ENCODE data around the gene GAB3.
A peak's percentile ranks its signal among the peaks of the same experiment; 100 is the strongest.

Gene GAB3

GRCh38 chrX:154728431-154729190, 22.3 kb downstream of the GAB3 start:
- Histone ChIP-seq H3K27me3 (ENCODE audit: control insufficient read depth, insufficient read depth, low read length) (no peaks in the 10 kb centered on the region), H3K4me3 (ENCODE audit: low read length) (no peak overlapping the region), H3K4me1 (ENCODE audit: control insufficient read depth, insufficient read depth, low read length) (peaks cover 22% of the 10 kb centered on the region), H3K27ac (ENCODE audit: low read depth, low read length) (peak overlapping the region; percentile 41), H3K9ac (ENCODE audit: low read length) (no peak overlapping the region), H3K36me3 (ENCODE audit: control insufficient read depth, insufficient read depth, low read length) (no peaks in the 10 kb centered on the region)

- Histone ChIP-seq H3K9ac (ENCODE audit: low read length) (no peak overlapping the region), H3K4me1 (ENCODE audit: control insufficient read depth, insufficient read depth, low read length) (peaks cover 22% of the 10 kb centered on the region), H3K27me3 (ENCODE audit: control insufficient read depth, insufficient read depth, low read length) (no peaks in the 10 kb centered on the region), H3K4me3 (ENCODE audit: low read length) (no peak overlapping the region), H3K36me3 (ENCODE audit: control insufficient read depth, insufficient read depth, low read length) (no peaks in the 10 kb centered on the region), H3K27ac (ENCODE audit: low read depth, low read length) (peak overlapping the region; percentile 41)
These were observed 23.0 kb downstream of the GAB3 start for GRCh38 chrX:154727871-154728270.

- H3K36me3 ChIP-seq (ENCODE audit: control insufficient read depth, insufficient read depth, low read length), result no peaks in the 10 kb centered on the region
- peaks cover 22% of the 10 kb centered on the region for H3K4me1 ChIP-seq (ENCODE audit: control insufficient read depth, insufficient read depth, low read length)
- no peak overlapping the region for H3K9ac ChIP-seq (ENCODE audit: low read length)
- H3K27me3 ChIP-seq (ENCODE audit: control insufficient read depth, insufficient read depth, low read length), result no peaks in the 10 kb centered on the region
- H3K27ac ChIP-seq (ENCODE audit: low read depth, low read length), result peak overlapping the region; percentile 41
- no peak overlapping the region for H3K4me3 ChIP-seq (ENCODE audit: low read length)
These were observed 23.5 kb downstream of the GAB3 start for GRCh38 chrX:154727418-154727817.

GRCh38 chrX:154724993-154725756, 25.7 kb downstream of the GAB3 start:
- Histone ChIP-seq H3K4me3 (ENCODE audit: low read length) (no peak overlapping the region), H3K4me1 (ENCODE audit: control insufficient read depth, insufficient read depth, low read length) (peaks cover 17% of the 10 kb centered on the region), H3K27me3 (ENCODE audit: control insufficient read depth, insufficient read depth, low read length) (no peaks in the 10 kb centered on the region), H3K9ac (ENCODE audit: low read length) (no peak overlapping the region), H3K36me3 (ENCODE audit: control insufficient read depth, insufficient read depth, low read length) (no peaks in the 10 kb centered on the region), H3K27ac (ENCODE audit: low read depth, low read length) (no peak overlapping the region)

GRCh38 chrX:154721155-154721554, 29.7 kb downstream of the GAB3 start:
- no peaks in the 10 kb centered on the region for H3K4me1 ChIP-seq (ENCODE audit: control insufficient read depth, insufficient read depth, low read length)
- H3K27ac ChIP-seq (ENCODE audit: low read depth, low read length), result no peak overlapping the region
- no peaks in the 10 kb centered on the region for H3K27me3 ChIP-seq (ENCODE audit: control insufficient read depth, insufficient read depth, low read length)
- H3K9ac ChIP-seq (ENCODE audit: low read length), result no peak overlapping the region
- no peaks in the 10 kb centered on the region for H3K36me3 ChIP-seq (ENCODE audit: control insufficient read depth, insufficient read depth, low read length)
- H3K4me3 ChIP-seq (ENCODE audit: low read length), result no peak overlapping the region

GRCh38 chrX:154720067-154720466, 30.8 kb downstream of the GAB3 start:
- H3K9ac ChIP-seq (ENCODE audit: low read length), result no peak overlapping the region
- no peak overlapping the region for H3K27ac ChIP-seq (ENCODE audit: low read depth, low read length)
- H3K4me3 ChIP-seq (ENCODE audit: low read length), result no peak overlapping the region
- no peaks in the 10 kb centered on the region for H3K4me1 ChIP-seq (ENCODE audit: control insufficient read depth, insufficient read depth, low read length)
- no peaks in the 10 kb centered on the region for H3K36me3 ChIP-seq (ENCODE audit: control insufficient read depth, insufficient read depth, low read length)
- no peaks in the 10 kb centered on the region for H3K27me3 ChIP-seq (ENCODE audit: control insufficient read depth, insufficient read depth, low read length)

GRCh38 chrX:154719132-154719675, 31.7 kb downstream of the GAB3 start:
- H3K4me3 ChIP-seq (ENCODE audit: low read length), result no peak overlapping the region
- no peaks in the 10 kb centered on the region for H3K36me3 ChIP-seq (ENCODE audit: control insufficient read depth, insufficient read depth, low read length)
- H3K4me1 ChIP-seq (ENCODE audit: control insufficient read depth, insufficient read depth, low read length), result no peaks in the 10 kb centered on the region
- no peak overlapping the region for H3K9ac ChIP-seq (ENCODE audit: low read length)
- H3K27me3 ChIP-seq (ENCODE audit: control insufficient read depth, insufficient read depth, low read length), result no peaks in the 10 kb centered on the region
- no peak overlapping the region for H3K27ac ChIP-seq (ENCODE audit: low read depth, low read length)

- Histone ChIP-seq H3K36me3 (ENCODE audit: control insufficient read depth, insufficient read depth, low read length) (no peaks in the 10 kb centered on the region), H3K27me3 (ENCODE audit: control insufficient read depth, insufficient read depth, low read length) (no peaks in the 10 kb centered on the region), H3K4me3 (ENCODE audit: low read length) (no peak overlapping the region), H3K4me1 (ENCODE audit: control insufficient read depth, insufficient read depth, low read length) (no peaks in the 10 kb centered on the region), H3K9ac (ENCODE audit: low read length) (no peak overlapping the region), H3K27ac (ENCODE audit: low read depth, low read length) (no peak overlapping the region)
These were observed 32.3 kb downstream of the GAB3 start for GRCh38 chrX:154718616-154719015.

- Histone ChIP-seq H3K36me3 (ENCODE audit: control insufficient read depth, insufficient read depth, low read length) (no peaks in the 10 kb centered on the region), H3K9ac (ENCODE audit: low read length) (no peak overlapping the region), H3K4me1 (ENCODE audit: control insufficient read depth, insufficient read depth, low read length) (no peaks in the 10 kb centered on the region), H3K27me3 (ENCODE audit: control insufficient read depth, insufficient read depth, low read length) (no peaks in the 10 kb centered on the region), H3K4me3 (ENCODE audit: low read length) (no peak overlapping the region), H3K27ac (ENCODE audit: low read depth, low read length) (no peak overlapping the region)
These were observed 33.1 kb downstream of the GAB3 start for GRCh38 chrX:154717824-154718223.

- no peak overlapping the region for H3K27ac ChIP-seq (ENCODE audit: low read depth, low read length)
These were observed 35.1 kb downstream of the GAB3 start for GRCh38 chrX:154715825-154716224.

GRCh38 chrX:154714925-154715324, 36.0 kb downstream of the GAB3 start:
- no peak overlapping the region for H3K27ac ChIP-seq (ENCODE audit: low read depth, low read length)
- H3K27me3 ChIP-seq (ENCODE audit: control insufficient read depth, insufficient read depth, low read length), result no peaks in the 10 kb centered on the region
- no peak overlapping the region for H3K4me3 ChIP-seq (ENCODE audit: low read length)
- no peaks in the 10 kb centered on the region for H3K4me1 ChIP-seq (ENCODE audit: control insufficient read depth, insufficient read depth, low read length)
- H3K36me3 ChIP-seq (ENCODE audit: control insufficient read depth, insufficient read depth, low read length), result no peaks in the 10 kb centered on the region
- H3K9ac ChIP-seq (ENCODE audit: low read length), result no peak overlapping the region

More at GRCh38 chrX:154715825-154716224, 35.1 kb downstream of the GAB3 start:
- no peak overlapping the region for H3K4me3 ChIP-seq (ENCODE audit: low read length)
- H3K36me3 ChIP-seq (ENCODE audit: control insufficient read depth, insufficient read depth, low read length), result no peaks in the 10 kb centered on the region
- H3K27me3 ChIP-seq (ENCODE audit: control insufficient read depth, insufficient read depth, low read length), result no peaks in the 10 kb centered on the region
- no peak overlapping the region for H3K9ac ChIP-seq (ENCODE audit: low read length)
- H3K4me1 ChIP-seq (ENCODE audit: control insufficient read depth, insufficient read depth, low read length), result no peaks in the 10 kb centered on the region

GRCh38 chrX:154712781-154713740, 37.8 kb downstream of the GAB3 start:
- H3K4me1 ChIP-seq (ENCODE audit: control insufficient read depth, insufficient read depth, low read length), result no peaks in the 10 kb centered on the region
- H3K36me3 ChIP-seq (ENCODE audit: control insufficient read depth, insufficient read depth, low read length), result no peaks in the 10 kb centered on the region
- H3K27me3 ChIP-seq (ENCODE audit: control insufficient read depth, insufficient read depth, low read length), result no peaks in the 10 kb centered on the region
- no peak overlapping the region for H3K4me3 ChIP-seq (ENCODE audit: low read length)
- H3K27ac ChIP-seq (ENCODE audit: low read depth, low read length), result no peak overlapping the region
- H3K9ac ChIP-seq (ENCODE audit: low read length), result no peak overlapping the region
